Keratinocyte (primary cell): ENCODE results near the gene ZDHHC22. TPM values are rescaled to one million over a fixed set of nuclear protein-coding genes. Genes with fewer than 3 reads are reported as not detected.

Source experiments
- DNase-seq: peaks from one replicate; pipeline ENCODE4 v3.0.0-alpha.2; 2011; ENCODE audit warnings: low read depth, missing footprints, low spot score
- FAIRE-seq: peaks from 2 replicates; lab custom pipeline; 2011; peaks lifted over from hg19 to GRCh38; lab: Jason Lieb, UNC
- H2AFZ ChIP-seq: 2 replicates; pipeline ENCODE4 v1.6.0; 2012; ENCODE audit warnings: low read length, control low read depth, inconsistent platforms; ENCODE audit not compliant: control insufficient read depth
- H3K27ac ChIP-seq: 2 replicates; pipeline ENCODE4 v1.5.1; 2011; ENCODE audit warnings: low read length; ENCODE audit not compliant: control insufficient read depth, insufficient read depth
- H3K27me3 ChIP-seq: 3 replicates; pipeline ENCODE4 v1.6.0; 2011; ENCODE audit warnings: low read length; ENCODE audit not compliant: control insufficient read depth, insufficient read depth; ENCODE audit errors: extremely low read depth
- H3K36me3 ChIP-seq, 2 experiments: 2 replicates in 1 of 2; 3 replicates in 1 of 2; pipeline ENCODE4 v1.5.1; 2011; ENCODE audit warnings: low read length in 2 of 2, mild to moderate bottlenecking in 1 of 2; ENCODE audit not compliant: control insufficient read depth in 2 of 2, insufficient read depth in 2 of 2; ENCODE audit errors: extremely low read depth in 1 of 2
- H3K4me1 ChIP-seq: 3 replicates; pipeline ENCODE4 v1.5.1; 2011; ENCODE audit warnings: low read length; ENCODE audit not compliant: control insufficient read depth, insufficient read depth; ENCODE audit errors: extremely low read depth
- H3K4me2 ChIP-seq: 3 replicates; pipeline ENCODE4 v1.6.0; 2011; ENCODE audit warnings: low read depth, low read length; ENCODE audit not compliant: control insufficient read depth, insufficient read depth; ENCODE audit errors: extremely low read depth
- H3K4me3 ChIP-seq, 3 experiments: fragments of 200-600 bp in 1 of 3; sonication (generic) in 1 of 3; 2 replicates in 2 of 3; 3 replicates in 1 of 3; pipeline ENCODE4 v1.5.1; 2011 to 2016; ENCODE audit warnings: low read length in 3 of 3, mild to moderate bottlenecking in 3 of 3, control low read depth in 2 of 3, inconsistent platforms in 1 of 3, low read depth in 1 of 3, mixed read lengths in 1 of 3, mixed run types in 1 of 3, moderate library complexity in 1 of 3; ENCODE audit not compliant: control insufficient read depth in 2 of 3, insufficient read depth in 2 of 3; ENCODE audit errors: extremely low read depth in 1 of 3
- H3K79me2 ChIP-seq: 2 replicates; pipeline ENCODE4 v1.6.0; 2012; ENCODE audit warnings: low read length; ENCODE audit not compliant: control insufficient read depth, insufficient read depth
- H3K9ac ChIP-seq: 3 replicates; pipeline ENCODE4 v1.6.0; 2011; ENCODE audit warnings: low read length; ENCODE audit not compliant: control insufficient read depth, insufficient read depth; ENCODE audit errors: extremely low read depth
- H3K9me1 ChIP-seq: 3 replicates; pipeline ENCODE4 v1.6.0; 2011; ENCODE audit warnings: low read length; ENCODE audit not compliant: control insufficient read depth, insufficient read depth; ENCODE audit errors: extremely low read depth
- H3K9me3 ChIP-seq: 2 replicates; pipeline ENCODE4 v1.5.1; 2012; ENCODE audit warnings: low read depth, low read length; ENCODE audit not compliant: control insufficient read depth
- H4K20me1 ChIP-seq: 3 replicates; pipeline ENCODE4 v1.6.0; 2011; ENCODE audit warnings: low read length; ENCODE audit not compliant: control insufficient read depth, insufficient read depth; ENCODE audit errors: extremely low read depth
- CTCF ChIP-seq, 3 experiments: IDR thresholded peaks in 1 of 3; conservative IDR thresholded peaks in 1 of 3; optimal IDR thresholded peaks in 1 of 3; 2 replicates in 2 of 3; 3 replicates in 1 of 3; pipeline versions ENCODE3 to v1.5.1; 2011; ENCODE audit warnings: low read length in 3 of 3, mild to moderate bottlenecking in 3 of 3, moderate library complexity in 2 of 3, control low read depth in 1 of 3, inconsistent platforms in 1 of 3; ENCODE audit not compliant: insufficient read depth in 2 of 3; ENCODE audit errors: extremely low read depth in 1 of 3
- EZH2 ChIP-seq: IDR thresholded peaks from one replicate; pipeline ENCODE4 v1.6.1; 2012; ENCODE audit warnings: inconsistent platforms, mild to moderate bottlenecking, low read length, moderate library complexity
- dilution Hi-C: fragments of 300-500 bp; cut with MboI; formaldehyde crosslinking; loops from one replicate; pipeline ENCODE4 v1.7.0; 2020; ENCODE audit warnings: low sequenced_read_pairs; ENCODE audit not compliant: extremely low pct_ligation_motif_present
- polyA plus RNA-seq, 5 experiments: library from polyadenylated mRNA; depleted of rRNA in 3 of 5; stranded (reverse) in 3 of 5; stranded (forward) in 1 of 5; unstranded in 1 of 5; fragments of >200 nt; gene quantifications; 1 replicate in 1 of 5; 2 replicates in 3 of 5; 3 replicates in 1 of 5; pipeline versions ENCODE4 v1.2.1 to v1.2.3, GENCODE V29; 2011 to 2012; ENCODE audit warnings: missing spikeins in 2 of 5, low read depth in 1 of 5, low replicate concordance in 1 of 5

Gene ZDHHC22
- polyA plus RNA-seq, 1 donor (not counting 4 experiments of a cell fraction or from before 2014, with no cell fraction given), result not detected

GRCh38 chr14:77114609-77115008, 27.0 kb downstream of the ZDHHC22 start:
- no peak overlapping the region for H3K9ac ChIP-seq
- no peak overlapping the region for H2AFZ ChIP-seq
- H3K36me3 ChIP-seq, result peaks cover 8 to 24% of the 10 kb centered on the region in 2 experiments
- no peaks in the 10 kb centered on the region for H3K27me3 ChIP-seq
- no peak for FAIRE-seq
- no peak overlapping the region for H3K27ac ChIP-seq
- no peak overlapping the region for H3K4me2 ChIP-seq
- H4K20me1 ChIP-seq, result no peaks in the 10 kb centered on the region
- H3K4me1 ChIP-seq, result peaks cover 5% of the 10 kb centered on the region
- no peak overlapping the region for H3K4me3 ChIP-seq
- H3K79me2 ChIP-seq, result no peaks in the 10 kb centered on the region
- no peak for DNase-seq
- dilution Hi-C loops, result no loop called here
- H3K9me3 ChIP-seq, result no peaks in the 10 kb centered on the region
- TF ChIP-seq CTCF (optimal IDR thresholded peaks at IDR 0.05 in 1 of 3, IDR thresholded peaks at IDR 0.05 in 1 of 3, conservative IDR thresholded peaks at IDR 0.05 in 1 of 3; ENCODE audit: extremely low read depth in 1 of 3, insufficient read depth in 2 of 3, low read length in 3 of 3) (no peak), EZH2 (no peak)
- no peaks in the 10 kb centered on the region for H3K9me1 ChIP-seq

GRCh38 chr14:77113644-77114043, 27.9 kb downstream of the ZDHHC22 start:
- no peak overlapping the region for H3K27ac ChIP-seq
- peaks cover 9 to 24% of the 10 kb centered on the region in 2 experiments for H3K36me3 ChIP-seq
- no peak overlapping the region for H3K4me3 ChIP-seq
- peaks cover 5% of the 10 kb centered on the region for H3K4me1 ChIP-seq
- dilution Hi-C loops, result no loop called here
- no peak overlapping the region for H3K9ac ChIP-seq
- H2AFZ ChIP-seq, result no peak overlapping the region
- H4K20me1 ChIP-seq, result no peaks in the 10 kb centered on the region
- no peaks in the 10 kb centered on the region for H3K9me3 ChIP-seq
- no peak overlapping the region for H3K4me2 ChIP-seq
- H3K79me2 ChIP-seq, result no peaks in the 10 kb centered on the region
- TF ChIP-seq CTCF (optimal IDR thresholded peaks at IDR 0.05 in 1 of 3, IDR thresholded peaks at IDR 0.05 in 1 of 3, conservative IDR thresholded peaks at IDR 0.05 in 1 of 3; ENCODE audit: extremely low read depth in 1 of 3, insufficient read depth in 2 of 3, low read length in 3 of 3), result no peak
- no peak for TF ChIP-seq EZH2
- H3K27me3 ChIP-seq, result no peaks in the 10 kb centered on the region
- no peak for FAIRE-seq
- no peak for DNase-seq
- H3K9me1 ChIP-seq, result no peaks in the 10 kb centered on the region
